ENCODE measurements around the gene BORCS8.

BORCS8 gene

DNA sequence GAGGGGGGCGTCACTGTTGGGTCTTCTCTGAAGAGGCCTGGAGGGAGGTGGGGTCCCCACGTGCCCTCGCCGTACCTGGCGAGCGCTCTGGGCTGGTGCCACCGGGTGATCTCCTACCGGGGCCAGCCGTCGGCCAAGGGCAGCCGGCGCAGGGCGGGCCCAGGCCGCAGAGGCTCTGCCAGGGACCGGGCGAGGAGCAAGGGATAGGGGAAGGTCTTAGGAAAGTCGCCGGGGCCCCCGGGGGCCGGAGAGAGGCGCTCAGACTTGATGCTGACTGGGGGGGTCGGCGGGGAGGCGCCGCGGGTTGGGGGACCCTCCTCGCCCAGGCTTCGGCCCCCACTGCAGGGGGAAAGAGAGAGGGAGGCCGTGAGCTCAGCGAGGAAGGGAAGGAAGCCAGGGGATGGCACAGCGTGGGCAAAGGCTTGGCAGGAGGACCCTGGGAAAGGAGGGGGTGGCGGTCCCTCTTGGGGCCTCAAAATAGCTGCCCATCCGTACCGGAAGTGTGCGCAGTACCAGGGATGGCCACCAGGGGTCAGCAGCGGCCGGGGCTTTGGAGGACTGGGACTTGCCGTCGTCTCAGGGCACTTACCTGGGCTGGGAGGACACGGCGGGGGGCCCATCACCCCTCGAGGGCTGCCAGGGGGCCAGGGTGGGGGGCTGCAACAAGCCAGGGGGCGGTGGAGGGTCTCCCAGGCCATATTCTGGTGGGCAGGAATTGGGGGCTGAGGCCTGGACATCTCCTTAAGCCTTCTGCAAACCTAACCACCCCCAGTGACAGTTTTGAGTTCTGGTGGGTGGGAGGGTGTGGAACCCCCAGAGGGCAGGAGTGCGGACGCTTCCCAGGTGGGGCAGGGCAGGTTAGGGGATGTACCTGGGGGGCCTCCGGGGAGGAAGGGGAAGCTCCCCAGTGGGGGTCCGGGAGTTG lies 46.0 kb downstream of the BORCS8 start:
- H3K27me3 Mint-ChIP-seq (ENCODE audit: low read depth, poor library complexity), result peaks cover 26% of the 10 kb centered on the region
- TF ChIP-seq, protein P1, sequence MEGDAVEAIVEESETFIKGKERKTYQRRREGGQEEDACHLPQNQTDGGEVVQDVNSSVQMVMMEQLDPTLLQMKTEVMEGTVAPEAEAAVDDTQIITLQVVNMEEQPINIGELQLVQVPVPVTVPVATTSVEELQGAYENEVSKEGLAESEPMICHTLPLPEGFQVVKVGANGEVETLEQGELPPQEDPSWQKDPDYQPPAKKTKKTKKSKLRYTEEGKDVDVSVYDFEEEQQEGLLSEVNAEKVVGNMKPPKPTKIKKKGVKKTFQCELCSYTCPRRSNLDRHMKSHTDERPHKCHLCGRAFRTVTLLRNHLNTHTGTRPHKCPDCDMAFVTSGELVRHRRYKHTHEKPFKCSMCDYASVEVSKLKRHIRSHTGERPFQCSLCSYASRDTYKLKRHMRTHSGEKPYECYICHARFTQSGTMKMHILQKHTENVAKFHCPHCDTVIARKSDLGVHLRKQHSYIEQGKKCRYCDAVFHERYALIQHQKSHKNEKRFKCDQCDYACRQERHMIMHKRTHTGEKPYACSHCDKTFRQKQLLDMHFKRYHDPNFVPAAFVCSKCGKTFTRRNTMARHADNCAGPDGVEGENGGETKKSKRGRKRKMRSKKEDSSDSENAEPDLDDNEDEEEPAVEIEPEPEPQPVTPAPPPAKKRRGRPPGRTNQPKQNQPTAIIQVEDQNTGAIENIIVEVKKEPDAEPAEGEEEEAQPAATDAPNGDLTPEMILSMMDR (IDR thresholded peaks at IDR 0.05), result peak; percentile 89
- no peak overlapping the region for H3K27ac Mint-ChIP-seq
- DNase-seq, result peak; percentile 94
- no peaks in the 10 kb centered on the region for H3K36me3 Mint-ChIP-seq (ENCODE audit: low read depth)
- no peaks in the 10 kb centered on the region for H3K9me3 Mint-ChIP-seq
- H3K4me3 Mint-ChIP-seq, result no peak overlapping the region
- peaks cover 4% of the 10 kb centered on the region for H3K4me1 Mint-ChIP-seq

GRCh38 chr19:19145281-19145680 lies 46.7 kb downstream of the BORCS8 start:
- Mint-ChIP-seq H3K4me3 (no peak overlapping the region), H3K27me3 (ENCODE audit: low read depth, poor library complexity) (peaks cover 32% of the 10 kb centered on the region), H3K9me3 (no peaks in the 10 kb centered on the region), H3K36me3 (ENCODE audit: low read depth) (no peaks in the 10 kb centered on the region), H3K27ac (no peak overlapping the region), H3K4me1 (peaks cover 4% of the 10 kb centered on the region)
- TF ChIP-seq, protein P1 (IDR thresholded peaks at IDR 0.05), result no peak
- no peak for DNase-seq

- no peak overlapping the region for H3K27ac Mint-ChIP-seq
- H3K9me3 Mint-ChIP-seq, result no peaks in the 10 kb centered on the region
- no peak overlapping the region for H3K4me3 Mint-ChIP-seq
- DNase-seq, result no peak
- H3K27me3 Mint-ChIP-seq (ENCODE audit: low read depth, poor library complexity), result peaks cover 31% of the 10 kb centered on the region
- H3K4me1 Mint-ChIP-seq, result peaks cover 18% of the 10 kb centered on the region
- no peaks in the 10 kb centered on the region for H3K36me3 Mint-ChIP-seq (ENCODE audit: low read depth)
- TF ChIP-seq, protein P1 (IDR thresholded peaks at IDR 0.05), result no peak
These were observed 49.6 kb downstream of the BORCS8 start for GRCh38 chr19:19142347-19142746.

DNA sequence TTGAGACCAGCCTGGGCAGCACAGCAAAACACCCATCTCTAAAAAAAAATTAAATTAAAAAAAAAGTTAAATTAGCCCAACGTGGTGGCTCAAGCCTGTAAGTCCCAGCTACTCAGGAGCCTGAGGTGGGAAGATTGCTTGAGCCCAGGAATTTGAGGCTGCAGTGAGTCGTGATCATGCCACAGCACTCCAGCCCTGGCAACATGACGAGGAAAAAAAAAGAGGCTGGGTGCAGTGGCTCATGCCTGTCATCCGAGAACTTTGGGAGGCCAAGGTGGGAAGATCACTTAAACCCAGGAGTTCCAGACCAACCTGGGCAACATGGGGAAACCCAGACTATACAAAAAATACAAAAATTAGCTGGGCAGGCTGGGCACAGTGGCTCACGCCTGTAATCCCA lies 51.5 kb downstream of the BORCS8 start:
- H3K9me3 Mint-ChIP-seq, result no peaks in the 10 kb centered on the region

GRCh38 chr19:19139876-19140229 lies 52.1 kb downstream of the BORCS8 start:
- TF ChIP-seq, protein P1 (IDR thresholded peaks at IDR 0.05), result no peak
- H3K4me3 Mint-ChIP-seq, result no peak overlapping the region
- H3K9me3 Mint-ChIP-seq, result no peaks in the 10 kb centered on the region
- no peaks in the 10 kb centered on the region for H3K36me3 Mint-ChIP-seq (ENCODE audit: low read depth)
- no peak for DNase-seq
- no peak overlapping the region for H3K27ac Mint-ChIP-seq
- H3K4me1 Mint-ChIP-seq, result peaks cover 31% of the 10 kb centered on the region
- peaks cover 34% of the 10 kb centered on the region for H3K27me3 Mint-ChIP-seq (ENCODE audit: low read depth, poor library complexity)

More for the DNA sequence above, 51.5 kb downstream of the BORCS8 start:
- Mint-ChIP-seq H3K4me1 (peaks cover 25% of the 10 kb centered on the region), H3K27ac (no peak overlapping the region), H3K27me3 (ENCODE audit: low read depth, poor library complexity) (peaks cover 31% of the 10 kb centered on the region), H3K4me3 (no peak overlapping the region), H3K36me3 (ENCODE audit: low read depth) (no peaks in the 10 kb centered on the region)
- no peak for DNase-seq
- TF ChIP-seq, protein P1 (IDR thresholded peaks at IDR 0.05), result no peak
